ENCODE results near the gene WFDC1. TPM values are rescaled to one million over a fixed set of nuclear protein-coding genes. Genes with fewer than 3 reads are reported as not detected.
A peak's percentile ranks its signal among the peaks of the same experiment; 100 is the strongest.

The WFDC1 gene
- total and polyA plus RNA-seq, 7 donors, result 0.32 to 1.2 (median 0.65) TPM; not detected in 1

GRCh38 chr16:84303516-84303915 lies 8.8 kb downstream of the WFDC1 start:
- no peak for TF ChIP-seq CTCF (IDR thresholded peaks at IDR 0.05)
- Histone ChIP-seq H3K4me1 (no peaks in the 10 kb centered on the region), H3K9me3 (no peaks in the 10 kb centered on the region), H3K36me3 (ENCODE audit: insufficient read depth in 1 of 2, low read depth in 1 of 2) (no peaks in the 10 kb centered on the region), H3K27ac (peak overlapping the region; percentile 17), H3K4me3 (no peak overlapping the region), H3K27me3 (ENCODE audit: insufficient read depth in 3 of 3, low read length in 2 of 3) (peaks cover 0 to 25% (median 7%) of the 10 kb centered on the region in 3 donors)
- ATAC-seq, result no peak
- intact Hi-C loops (cut with DNase I), result no loop called here
- WGBS, 3 donors, result 56 to 60% (median 58%) methylated on average over 7 of the region's 7 CpGs
- no peak for DNase-seq

- intact Hi-C loops (cut with DNase I), result no loop called here
- ATAC-seq (no peak), DNase-seq (no peak)
- H3K36me3 ChIP-seq (ENCODE audit: insufficient read depth in 1 of 2, low read depth in 1 of 2), result no peaks in the 10 kb centered on the region
- WGBS, 3 donors, result 86 to 89% (median 88%) methylated on average over 3 of the region's 3 CpGs
- TF ChIP-seq CTCF (IDR thresholded peaks at IDR 0.05), result no peak
- no peak overlapping the region for H3K27ac ChIP-seq
- no peak overlapping the region for H3K4me3 ChIP-seq
- H3K4me1 ChIP-seq, result no peaks in the 10 kb centered on the region
- H3K27me3 ChIP-seq (ENCODE audit: insufficient read depth in 3 of 3, low read length in 2 of 3), result peaks cover 0 to 33% (median 9%) of the 10 kb centered on the region in 3 donors
- no peaks in the 10 kb centered on the region for H3K9me3 ChIP-seq
These were observed 11.9 kb downstream of the WFDC1 start for GRCh38 chr16:84306564-84306963.

- no peaks in the 10 kb centered on the region for H3K9me3 ChIP-seq
- WGBS, 3 donors, result 65 to 70% (median 69%) methylated on average over 22 of the region's 22 CpGs
- H3K4me3 ChIP-seq, result no peak overlapping the region
- DNase-seq, result no peak
- no peaks in the 10 kb centered on the region for H3K4me1 ChIP-seq
- no peak for ATAC-seq
- no peaks in the 10 kb centered on the region for H3K36me3 ChIP-seq (ENCODE audit: insufficient read depth in 1 of 2, low read depth in 1 of 2)
- intact Hi-C loops (cut with DNase I), result no loop called here
- H3K27me3 ChIP-seq (ENCODE audit: insufficient read depth in 3 of 3, low read length in 2 of 3), result peaks cover 0 to 40% (median 13%) of the 10 kb centered on the region in 3 donors
- no peak overlapping the region for H3K27ac ChIP-seq
- no peak for TF ChIP-seq CTCF (IDR thresholded peaks at IDR 0.05)
These were observed 12.7 kb downstream of the WFDC1 start for GRCh38 chr16:84307209-84307954.

GRCh38 chr16:84308120-84308519 lies 13.4 kb downstream of the WFDC1 start:
- Histone ChIP-seq H3K27ac (no peak overlapping the region), H3K4me3 (no peak overlapping the region), H3K27me3 (ENCODE audit: insufficient read depth in 3 of 3, low read length in 2 of 3) (peaks cover 0 to 48% (median 14%) of the 10 kb centered on the region in 3 donors), H3K9me3 (no peaks in the 10 kb centered on the region), H3K36me3 (ENCODE audit: insufficient read depth in 1 of 2, low read depth in 1 of 2) (no peaks in the 10 kb centered on the region), H3K4me1 (no peaks in the 10 kb centered on the region)
- intact Hi-C loops (cut with DNase I), result no loop called here
- peak; percentile 25 to 60 for DNase-seq
- WGBS, 3 donors, result 36 to 46% (median 36%) methylated on average over 11 of the region's 11 CpGs
- ATAC-seq, result peak in 2 of 4 donors; percentile 35 to 58
- peak; percentile 31 for TF ChIP-seq CTCF (IDR thresholded peaks at IDR 0.05)
